ENCODE data around the gene METTL1.

GRCh38 chr12:57759360-57759980 lies 12.4 kb downstream of the METTL1 start:
- TF ChIP-seq POLR2AphosphoS5 (IDR thresholded peaks at IDR 0.05; ENCODE audit: low read depth, low read length) (no peak), POLR2A (IDR thresholded peaks at IDR 0.05; ENCODE audit: low read depth, low read length) (no peak), TAF1 (IDR thresholded peaks at IDR 0.05; ENCODE audit: low read depth, low read length) (no peak), PAX5 (IDR thresholded peaks at IDR 0.05; ENCODE audit: insufficient read depth, low read length, severe bottlenecking) (no peak)
